ENCODE data around the gene ACVR2A.

The ACVR2A gene

DNA sequence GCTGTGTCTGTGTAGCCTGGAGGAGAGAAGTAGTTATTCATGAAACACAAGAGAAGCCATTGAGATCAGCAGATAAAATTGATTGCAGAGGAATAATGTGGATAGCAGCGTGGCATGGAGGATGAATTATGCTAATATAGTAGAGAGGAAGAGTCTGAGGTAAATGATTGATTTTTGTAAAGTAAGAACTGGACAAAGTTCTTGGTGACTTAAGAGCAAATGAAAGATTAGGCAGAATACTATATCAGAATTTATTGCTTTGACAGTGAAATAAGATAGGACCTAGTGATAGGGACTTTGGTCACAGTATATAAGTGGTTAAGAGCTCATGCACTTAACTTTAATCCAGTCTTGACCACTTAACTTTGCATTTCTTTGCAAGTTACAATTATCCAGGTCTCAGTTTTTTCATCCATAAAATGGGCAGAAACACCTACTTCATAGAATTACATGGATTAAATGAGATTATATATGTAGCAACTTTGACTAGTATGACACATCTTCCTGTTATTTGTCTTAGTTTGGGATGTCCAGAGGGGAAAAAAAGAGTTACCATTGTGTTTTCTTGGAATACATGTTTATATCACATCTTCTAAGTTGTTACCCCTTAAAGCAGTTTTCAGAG is 29.1 kb downstream of the ACVR2A start:
- no peak overlapping the region for H3K27ac ChIP-seq (ENCODE audit: low read depth, low read length)
- no peaks in the 10 kb centered on the region for H3K27me3 ChIP-seq (ENCODE audit: control insufficient read depth in 5 of 5, insufficient read depth in 4 of 5, low read length in 5 of 5)
- H3K9me3 ChIP-seq (ENCODE audit: control insufficient read depth in 5 of 5, low read length in 5 of 5), result no peaks in the 10 kb centered on the region
- no peaks in the 10 kb centered on the region for H3K36me3 ChIP-seq (ENCODE audit: control insufficient read depth in 5 of 5, insufficient read depth in 5 of 5, low read length in 5 of 5)
- H3K4me1 ChIP-seq (ENCODE audit: control insufficient read depth in 5 of 5, insufficient read depth in 5 of 5, low read length in 5 of 5), result peaks cover 0 to 15% (median 5%) of the 10 kb centered on the region in 5 donors
- no peak overlapping the region for H3K4me3 ChIP-seq (ENCODE audit: low read depth in 1 of 5, low read length in 5 of 5)
- H3K9ac ChIP-seq (ENCODE audit: low read length in 5 of 5), result no peak overlapping the region

DNA sequence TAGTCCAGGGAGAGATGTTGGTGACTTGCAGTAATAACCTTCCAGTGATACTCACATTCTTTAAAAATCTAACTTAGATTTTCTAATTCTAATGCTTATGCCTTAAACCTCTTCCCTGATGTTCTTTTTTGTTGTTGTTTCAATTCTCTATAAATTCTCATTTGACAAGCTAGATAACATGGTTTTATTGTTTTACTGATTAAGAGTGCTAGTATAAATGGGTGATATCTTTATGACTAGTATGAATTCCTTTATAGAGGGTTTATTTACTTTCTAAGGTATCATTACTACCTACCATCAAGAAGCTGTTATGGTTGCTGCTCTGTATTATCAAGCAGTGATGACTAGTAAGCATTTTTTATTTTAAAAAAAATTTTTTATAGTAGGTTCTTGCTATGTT is 35.0 kb downstream of the ACVR2A start:
- Histone ChIP-seq H3K27ac (ENCODE audit: low read depth, low read length) (no peak overlapping the region), H3K9ac (ENCODE audit: low read length in 5 of 5) (no peak overlapping the region), H3K4me3 (ENCODE audit: low read depth in 1 of 5, low read length in 5 of 5) (no peak overlapping the region), H3K9me3 (ENCODE audit: control insufficient read depth in 5 of 5, low read length in 5 of 5) (no peaks in the 10 kb centered on the region), H3K36me3 (ENCODE audit: control insufficient read depth in 5 of 5, insufficient read depth in 5 of 5, low read length in 5 of 5) (no peaks in the 10 kb centered on the region), H3K27me3 (ENCODE audit: control insufficient read depth in 5 of 5, insufficient read depth in 4 of 5, low read length in 5 of 5) (no peaks in the 10 kb centered on the region), H3K4me1 (ENCODE audit: control insufficient read depth in 5 of 5, insufficient read depth in 5 of 5, low read length in 5 of 5) (peaks cover 0 to 19% (median 3%) of the 10 kb centered on the region in 5 donors)

- H3K4me3 ChIP-seq (ENCODE audit: low read depth in 1 of 5, low read length in 5 of 5), result no peak overlapping the region
- no peaks in the 10 kb centered on the region for H3K36me3 ChIP-seq (ENCODE audit: control insufficient read depth in 5 of 5, insufficient read depth in 5 of 5, low read length in 5 of 5)
- no peak overlapping the region for H3K27ac ChIP-seq (ENCODE audit: low read depth, low read length)
- H3K27me3 ChIP-seq (ENCODE audit: control insufficient read depth in 5 of 5, insufficient read depth in 4 of 5, low read length in 5 of 5), result no peaks in the 10 kb centered on the region
- no peak overlapping the region for H3K9ac ChIP-seq (ENCODE audit: low read length in 5 of 5)
- no peaks in the 10 kb centered on the region for H3K9me3 ChIP-seq (ENCODE audit: control insufficient read depth in 5 of 5, low read length in 5 of 5)
- peaks cover 0 to 9% (median 3%) of the 10 kb centered on the region in 5 donors for H3K4me1 ChIP-seq (ENCODE audit: control insufficient read depth in 5 of 5, insufficient read depth in 5 of 5, low read length in 5 of 5)
Measured at GRCh38 chr2:147882631-147883030, 37.8 kb downstream of the ACVR2A start.

- Histone ChIP-seq H3K27ac (ENCODE audit: low read depth, low read length) (no peak overlapping the region), H3K9me3 (ENCODE audit: control insufficient read depth in 5 of 5, low read length in 5 of 5) (no peaks in the 10 kb centered on the region)
Measured at GRCh38 chr2:147884830-147885229, 40.0 kb downstream of the ACVR2A start.

DNA sequence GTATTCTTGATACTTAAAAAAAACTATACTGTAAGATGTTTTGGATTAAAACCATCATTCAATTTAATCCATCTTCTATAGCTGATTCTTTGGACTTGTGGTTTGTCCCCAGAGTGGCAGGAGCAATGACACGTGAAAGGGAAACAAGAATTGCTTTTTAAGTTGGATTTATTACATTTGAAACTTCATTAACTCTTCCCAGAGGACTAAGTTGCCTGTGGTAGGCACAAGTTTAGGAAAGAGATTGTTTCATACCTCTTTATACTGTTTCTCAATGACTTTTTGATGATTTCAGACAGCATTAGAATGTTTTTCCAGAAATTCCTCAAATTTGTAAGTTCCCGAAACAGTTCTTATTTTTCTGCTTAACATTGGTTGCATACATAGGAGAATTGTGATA is 41.3 kb downstream of the ACVR2A start:
- H3K4me3 ChIP-seq (ENCODE audit: low read depth in 1 of 5, low read length in 5 of 5), result no peak overlapping the region
- no peak overlapping the region for H3K27ac ChIP-seq (ENCODE audit: low read depth, low read length)
- H3K27me3 ChIP-seq (ENCODE audit: control insufficient read depth in 5 of 5, insufficient read depth in 4 of 5, low read length in 5 of 5), result no peaks in the 10 kb centered on the region
- no peak overlapping the region for H3K9ac ChIP-seq (ENCODE audit: low read length in 5 of 5)
- peaks cover 0 to 14% (median 3%) of the 10 kb centered on the region in 5 donors for H3K4me1 ChIP-seq (ENCODE audit: control insufficient read depth in 5 of 5, insufficient read depth in 5 of 5, low read length in 5 of 5)
- no peaks in the 10 kb centered on the region for H3K9me3 ChIP-seq (ENCODE audit: control insufficient read depth in 5 of 5, low read length in 5 of 5)
- no peaks in the 10 kb centered on the region for H3K36me3 ChIP-seq (ENCODE audit: control insufficient read depth in 5 of 5, insufficient read depth in 5 of 5, low read length in 5 of 5)

More at GRCh38 chr2:147884830-147885229, 40.0 kb downstream of the ACVR2A start:
- Histone ChIP-seq H3K36me3 (ENCODE audit: control insufficient read depth in 5 of 5, insufficient read depth in 5 of 5, low read length in 5 of 5) (no peaks in the 10 kb centered on the region), H3K4me3 (ENCODE audit: low read depth in 1 of 5, low read length in 5 of 5) (no peak overlapping the region), H3K27me3 (ENCODE audit: control insufficient read depth in 5 of 5, insufficient read depth in 4 of 5, low read length in 5 of 5) (no peaks in the 10 kb centered on the region), H3K4me1 (ENCODE audit: control insufficient read depth in 5 of 5, insufficient read depth in 5 of 5, low read length in 5 of 5) (peaks cover 0 to 14% (median 3%) of the 10 kb centered on the region in 5 donors), H3K9ac (ENCODE audit: low read length in 5 of 5) (no peak overlapping the region)

- no peak overlapping the region for H3K9ac ChIP-seq (ENCODE audit: low read length in 5 of 5)
- no peaks in the 10 kb centered on the region for H3K9me3 ChIP-seq (ENCODE audit: control insufficient read depth in 5 of 5, low read length in 5 of 5)
- no peaks in the 10 kb centered on the region for H3K36me3 ChIP-seq (ENCODE audit: control insufficient read depth in 5 of 5, insufficient read depth in 5 of 5, low read length in 5 of 5)
- no peak overlapping the region for H3K4me3 ChIP-seq (ENCODE audit: low read depth in 1 of 5, low read length in 5 of 5)
- no peaks in the 10 kb centered on the region for H3K27me3 ChIP-seq (ENCODE audit: control insufficient read depth in 5 of 5, insufficient read depth in 4 of 5, low read length in 5 of 5)
- peaks cover 0 to 7% (median 2%) of the 10 kb centered on the region in 5 donors for H3K4me1 ChIP-seq (ENCODE audit: control insufficient read depth in 5 of 5, insufficient read depth in 5 of 5, low read length in 5 of 5)
- no peak overlapping the region for H3K27ac ChIP-seq (ENCODE audit: low read depth, low read length)
Measured at GRCh38 chr2:147888680-147889079, 43.9 kb downstream of the ACVR2A start.

DNA sequence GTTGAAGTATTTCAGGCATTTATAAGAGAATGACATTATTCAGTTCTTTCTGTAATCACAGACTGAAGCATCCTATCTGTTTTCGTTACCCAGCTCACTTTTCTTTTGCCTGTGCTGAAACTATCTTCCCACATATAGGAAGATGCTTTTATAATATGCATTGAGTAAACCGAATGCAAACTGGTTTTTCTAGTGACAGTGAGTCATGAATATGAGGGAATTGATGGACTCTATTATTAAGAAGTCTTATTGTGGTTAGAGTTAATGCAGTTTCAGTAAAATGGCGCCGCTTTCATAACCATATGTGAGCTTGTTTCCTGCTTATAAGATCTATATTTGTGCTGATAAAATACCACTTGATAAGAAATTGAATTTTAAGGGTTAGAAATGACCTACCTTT is 59.2 kb downstream of the ACVR2A start:
- Histone ChIP-seq H3K9me3 (ENCODE audit: control insufficient read depth in 5 of 5, low read length in 5 of 5) (no peaks in the 10 kb centered on the region), H3K4me3 (ENCODE audit: low read depth in 1 of 5, low read length in 5 of 5) (no peak overlapping the region), H3K4me1 (ENCODE audit: control insufficient read depth in 5 of 5, insufficient read depth in 5 of 5, low read length in 5 of 5) (no peaks in the 10 kb centered on the region), H3K27ac (ENCODE audit: low read depth, low read length) (no peak overlapping the region), H3K36me3 (ENCODE audit: control insufficient read depth in 5 of 5, insufficient read depth in 5 of 5, low read length in 5 of 5) (peaks cover 5 to 26% (median 7%) of the 10 kb centered on the region in 5 donors), H3K27me3 (ENCODE audit: control insufficient read depth in 5 of 5, insufficient read depth in 4 of 5, low read length in 5 of 5) (no peaks in the 10 kb centered on the region), H3K9ac (ENCODE audit: low read length in 5 of 5) (no peak overlapping the region)

GRCh38 chr2:147909178-147909577 is 64.3 kb downstream of the ACVR2A start:
- Histone ChIP-seq H3K36me3 (ENCODE audit: control insufficient read depth in 5 of 5, insufficient read depth in 5 of 5, low read length in 5 of 5) (peaks cover 0 to 6% (median 0%) of the 10 kb centered on the region in 5 donors), H3K4me3 (ENCODE audit: low read depth in 1 of 5, low read length in 5 of 5) (no peak overlapping the region), H3K27me3 (ENCODE audit: control insufficient read depth in 5 of 5, insufficient read depth in 4 of 5, low read length in 5 of 5) (no peaks in the 10 kb centered on the region), H3K4me1 (ENCODE audit: control insufficient read depth in 5 of 5, insufficient read depth in 5 of 5, low read length in 5 of 5) (peaks cover 0 to 11% (median 7%) of the 10 kb centered on the region in 5 donors), H3K9ac (ENCODE audit: low read length in 5 of 5) (no peak overlapping the region), H3K27ac (ENCODE audit: low read depth, low read length) (no peak overlapping the region), H3K9me3 (ENCODE audit: control insufficient read depth in 5 of 5, low read length in 5 of 5) (no peaks in the 10 kb centered on the region)

DNA sequence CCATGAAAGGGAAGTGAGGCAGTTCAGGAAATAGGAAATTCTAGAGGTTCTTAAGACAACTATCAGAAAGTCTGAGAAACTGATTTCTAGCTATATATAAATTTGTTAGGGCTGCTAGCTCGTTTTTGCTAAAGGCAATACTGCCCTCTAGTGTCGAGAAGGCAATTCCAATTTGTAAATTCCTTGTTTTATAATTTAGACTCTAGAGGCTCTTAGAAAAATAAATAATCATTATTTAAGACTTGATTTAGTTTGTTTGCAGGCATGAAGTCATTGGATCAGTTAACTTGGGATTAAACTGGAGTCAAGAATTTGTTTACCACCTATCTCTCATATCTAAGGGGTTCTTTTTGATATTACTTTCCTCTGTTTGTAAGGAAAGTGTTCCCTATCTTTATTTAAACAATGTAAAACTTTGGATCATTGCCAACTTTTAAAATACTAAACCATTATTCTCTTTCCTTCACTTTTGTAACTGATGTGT is 66.2 kb downstream of the ACVR2A start:
- Histone ChIP-seq H3K9me3 (ENCODE audit: control insufficient read depth in 5 of 5, low read length in 5 of 5) (no peaks in the 10 kb centered on the region), H3K27ac (ENCODE audit: low read depth, low read length) (no peak overlapping the region), H3K36me3 (ENCODE audit: control insufficient read depth in 5 of 5, insufficient read depth in 5 of 5, low read length in 5 of 5) (peaks cover 0 to 14% (median 0%) of the 10 kb centered on the region in 5 donors), H3K4me3 (ENCODE audit: low read depth in 1 of 5, low read length in 5 of 5) (no peak overlapping the region), H3K9ac (ENCODE audit: low read length in 5 of 5) (no peak overlapping the region), H3K27me3 (ENCODE audit: control insufficient read depth in 5 of 5, insufficient read depth in 4 of 5, low read length in 5 of 5) (no peaks in the 10 kb centered on the region), H3K4me1 (ENCODE audit: control insufficient read depth in 5 of 5, insufficient read depth in 5 of 5, low read length in 5 of 5) (peaks cover 0 to 11% (median 8%) of the 10 kb centered on the region in 5 donors)

DNA sequence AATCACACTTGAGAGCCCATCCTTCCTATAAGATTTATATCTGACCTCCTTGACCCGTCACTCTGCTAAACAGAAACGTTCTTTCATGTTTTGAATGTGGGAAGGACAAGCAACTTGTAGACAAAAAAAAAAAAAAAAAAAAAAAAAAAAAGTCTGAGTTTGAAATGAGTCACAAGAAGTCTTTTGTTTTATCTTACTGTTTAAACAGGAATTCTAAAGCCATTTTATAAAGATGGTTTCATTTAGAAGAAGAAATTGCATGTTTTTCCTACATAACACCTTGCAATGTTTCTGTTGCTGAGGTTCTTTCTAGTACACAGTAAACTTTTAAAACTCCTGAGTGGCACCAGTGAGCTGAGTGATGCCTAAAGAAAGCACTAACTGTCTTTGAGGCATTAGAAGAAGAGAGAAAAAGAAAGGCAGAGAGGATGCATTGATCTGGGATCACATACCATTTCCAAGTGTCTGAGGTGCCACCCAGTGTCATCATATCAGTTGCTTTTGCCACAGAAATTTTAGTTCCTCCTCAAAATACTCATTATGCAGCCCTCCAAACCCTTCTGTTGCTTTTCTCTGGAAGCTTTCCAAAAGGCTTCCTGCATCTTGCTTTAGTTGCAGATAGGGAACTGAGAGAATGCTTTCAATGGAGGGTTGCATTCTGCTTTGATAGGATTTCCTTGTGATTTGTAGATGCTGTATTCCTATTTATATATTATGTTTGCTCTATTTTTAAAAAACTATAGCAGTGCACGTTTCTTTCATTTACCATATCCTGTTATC is 69.1 kb downstream of the ACVR2A start:
- no peak overlapping the region for H3K27ac ChIP-seq (ENCODE audit: low read depth, low read length)

More for the DNA sequence above, 69.1 kb downstream of the ACVR2A start:
- Histone ChIP-seq H3K9me3 (ENCODE audit: control insufficient read depth in 5 of 5, low read length in 5 of 5) (no peaks in the 10 kb centered on the region), H3K36me3 (ENCODE audit: control insufficient read depth in 5 of 5, insufficient read depth in 5 of 5, low read length in 5 of 5) (peaks cover 1 to 30% (median 4%) of the 10 kb centered on the region in 5 donors), H3K9ac (ENCODE audit: low read length in 5 of 5) (no peak overlapping the region), H3K4me1 (ENCODE audit: control insufficient read depth in 5 of 5, insufficient read depth in 5 of 5, low read length in 5 of 5) (peaks cover 0 to 11% (median 8%) of the 10 kb centered on the region in 5 donors), H3K27me3 (ENCODE audit: control insufficient read depth in 5 of 5, insufficient read depth in 4 of 5, low read length in 5 of 5) (no peaks in the 10 kb centered on the region), H3K4me3 (ENCODE audit: low read depth in 1 of 5, low read length in 5 of 5) (no peak overlapping the region)
